HCT116 (cell line): ENCODE results near the gene BSN. TPM values are rescaled to one million over a fixed set of nuclear protein-coding genes. Genes with fewer than 3 reads are reported as not detected.

Experiments
- ATAC-seq: fragments of 200-7000 bp; cut with Tn5 transposase; 2 replicates; pipeline ENCODE4 v1.9.1; 2020; ENCODE audit warnings: mild to moderate bottlenecking, moderate library complexity
- BruUV-seq: library from RNA; stranded (reverse); fragments of 400-500 nt; replicated peaks from 2 replicates; lab custom pipeline; 2021; lab: Mats Ljungman, UMichigan
- CTCF ChIA-PET: fragments of 300-600 bp; sonication (Branson Sonifier 250); formaldehyde crosslinking; loops from one replicate; lab custom pipeline; 2021; ENCODE audit warnings: antibody characterized with exemption; lab: Charles Lee
- POLR2A ChIA-PET: fragments of 300-600, 350-600 bp; sonication (Branson Sonifier 250); formaldehyde crosslinking; loops from one replicate; lab custom pipeline; 2021; ENCODE audit warnings: antibody characterized with exemption; lab: Charles Lee
- RAD21 ChIA-PET, 2 experiments: fragments of 300-600 bp; sonication (Branson Sonifier 250); formaldehyde crosslinking; loops; one replicate each; lab custom pipeline; 2023; ENCODE audit warnings: low total read pairs in 2 of 2; ENCODE audit not compliant: uncharacterized antibody in 2 of 2, unreplicated experiment in 2 of 2, low non-redundant PET in 1 of 2; lab: Charles Lee
- DNase-seq: peaks from one replicate; pipeline ENCODE4 v3.0.0-alpha.2; 2010; ENCODE audit warnings: low read depth, low spot score
- H2AFZ ChIP-seq: fragments of 200-600 bp; shearing (Covaris generic), sonication (generic); 2 replicates; pipeline ENCODE4 v1.6.1; 2017; ENCODE audit warnings: low read depth, mixed run types, mixed read lengths, antibody characterized with exemption, low read length; ENCODE audit not compliant: poor library complexity, severe bottlenecking
- H3K27ac ChIP-seq: 2 replicates; pipeline ENCODE4 v1.5.1; 2012; ENCODE audit warnings: low read depth, low read length
- H3K27me3 ChIP-seq: fragments of 200-600 bp; sonication (generic); 2 replicates; pipeline ENCODE4 v1.6.1; 2016; ENCODE audit warnings: mixed run types, low read length, mixed read lengths; ENCODE audit not compliant: insufficient read depth
- H3K36me3 ChIP-seq, 2 experiments: fragments of 200-500 bp in 1 of 2; fragments of 200-600 bp in 1 of 2; sonication (Bioruptor generic) in 1 of 2; sonication (generic) in 1 of 2; 2 replicates each; pipeline versions ENCODE4 v1.5.1 to v1.6.1; 2014 to 2016; ENCODE audit warnings: low read length in 2 of 2, inconsistent platforms in 1 of 2, mixed read lengths in 1 of 2, mixed run types in 1 of 2; ENCODE audit not compliant: insufficient read depth in 2 of 2, control insufficient read depth in 1 of 2
- H3K4me1 ChIP-seq, 2 experiments: fragments of 200-600 bp in 1 of 2; sonication (generic) in 1 of 2; 2 replicates each; pipeline versions ENCODE4 v1.5.1 to v1.6.1; 2012 to 2017; ENCODE audit warnings: low read length in 2 of 2, inconsistent platforms in 1 of 2, mild to moderate bottlenecking in 1 of 2, mixed read lengths in 1 of 2, mixed run types in 1 of 2, moderate library complexity in 1 of 2; ENCODE audit not compliant: insufficient read depth in 2 of 2, control insufficient read depth in 1 of 2
- H3K4me2 ChIP-seq: fragments of 200-600 bp; sonication (generic); 2 replicates; pipeline ENCODE4 v1.6.1; 2017; ENCODE audit warnings: mixed run types, low read length, mixed read lengths
- H3K4me3 ChIP-seq, 2 experiments: fragments of 200-600 bp in 1 of 2; sonication (generic) in 1 of 2; replicated peaks in 1 of 2; 2 replicates each; pipeline ENCODE4 v1.5.1; 2011 to 2016; ENCODE audit warnings: low read length in 2 of 2, control low read depth in 1 of 2, low read depth in 1 of 2, mild to moderate bottlenecking in 1 of 2, mixed read lengths in 1 of 2, mixed run types in 1 of 2
- H3K79me2 ChIP-seq: fragments of 200-600 bp; sonication (generic); 2 replicates; pipeline ENCODE4 v1.6.1; 2017; ENCODE audit warnings: mild to moderate bottlenecking, mixed run types, low read length, moderate library complexity, mixed read lengths; ENCODE audit not compliant: insufficient read depth
- H3K9ac ChIP-seq: fragments of 200-600 bp; sonication (generic); 2 replicates; pipeline ENCODE4 v1.6.1; 2016; ENCODE audit warnings: low read length, mixed read lengths
- H3K9me2 ChIP-seq: fragments of 200-600 bp; sonication (generic), shearing (Covaris generic); 2 replicates; pipeline ENCODE4 v1.6.1; 2017; ENCODE audit warnings: mixed run types, mild to moderate bottlenecking, moderate library complexity; ENCODE audit not compliant: insufficient read depth
- H3K9me3 ChIP-seq, 2 experiments: fragments of 200-500 bp in 1 of 2; fragments of 200-600 bp in 1 of 2; sonication (Bioruptor generic) in 1 of 2; sonication (generic) in 1 of 2; 2 replicates each; pipeline ENCODE4 v1.6.1; 2014 to 2017; ENCODE audit warnings: low read length in 2 of 2, mixed read lengths in 2 of 2, inconsistent platforms in 1 of 2, low read depth in 1 of 2, mild to moderate bottlenecking in 1 of 2, mixed run types in 1 of 2, moderate library complexity in 1 of 2; ENCODE audit not compliant: control insufficient read depth in 1 of 2, insufficient read depth in 1 of 2
- H4K20me1 ChIP-seq: fragments of 200-600 bp; sonication (generic), shearing (Covaris generic); 2 replicates; pipeline ENCODE4 v1.6.1; 2017; ENCODE audit warnings: mixed run types, mild to moderate bottlenecking, moderate library complexity; ENCODE audit not compliant: insufficient read depth
- ATF3 ChIP-seq: IDR thresholded peaks from 2 replicates; pipeline ENCODE4 v1.6.1; 2012
- CBX3 ChIP-seq: IDR thresholded peaks from 2 replicates; pipeline ENCODE4 v1.6.1; 2012; ENCODE audit warnings: low read depth
- CEBPB ChIP-seq: IDR thresholded peaks from 2 replicates; pipeline ENCODE4 v1.6.1; 2012; ENCODE audit warnings: low read depth
- CTCF ChIP-seq, 3 experiments: fragments of 200-600 bp in 1 of 3; sonication (generic) in 1 of 3; IDR thresholded peaks in 2 of 3; conservative IDR thresholded peaks in 1 of 3; 2 replicates each; pipeline ENCODE4 v1.5.1; 2012 to 2017; ENCODE audit warnings: low read depth in 2 of 3, low read length in 2 of 3, antibody characterized with exemption in 1 of 3, borderline replicate concordance in 1 of 3, control low read depth in 1 of 3, mild to moderate bottlenecking in 1 of 3, mixed read lengths in 1 of 3, mixed run types in 1 of 3, moderate library complexity in 1 of 3; ENCODE audit not compliant: insufficient read depth in 1 of 3
- EGR1 ChIP-seq: IDR thresholded peaks from 2 replicates; pipeline ENCODE4 v1.6.1; 2012; ENCODE audit warnings: low read depth
- ELF1 ChIP-seq: IDR thresholded peaks from 2 replicates; pipeline ENCODE4 v1.6.1; 2012; ENCODE audit warnings: low read depth, borderline replicate concordance
- EZH2 ChIP-seq: fragments of 200-600 bp; sonication (generic); IDR thresholded peaks from 2 replicates; pipeline ENCODE4 v1.6.1; 2017; ENCODE audit warnings: antibody characterized with exemption, mixed run types
- EZH2phosphoT487 ChIP-seq: fragments of 200-600 bp; IDR thresholded peaks from 2 replicates; pipeline ENCODE4 v1.6.1; 2018; ENCODE audit warnings: antibody characterized with exemption, borderline replicate concordance
- FOSL1 ChIP-seq: IDR thresholded peaks from 2 replicates; pipeline ENCODE4 v1.6.1; 2012; ENCODE audit warnings: low read depth
- JUND ChIP-seq: IDR thresholded peaks from 2 replicates; pipeline ENCODE4 v1.6.1; 2012
- MAX ChIP-seq: IDR thresholded peaks from 2 replicates; pipeline ENCODE4 v1.6.1; 2012
- POLR2AphosphoS5 ChIP-seq: IDR thresholded peaks from 2 replicates; pipeline ENCODE4 v1.6.1; 2011; ENCODE audit warnings: mild to moderate bottlenecking, low read depth, low read length, moderate library complexity
- RAD21 ChIP-seq: IDR thresholded peaks from 2 replicates; pipeline ENCODE4 v1.6.1; 2012; ENCODE audit warnings: low read depth, mild to moderate bottlenecking
- SIN3A ChIP-seq: IDR thresholded peaks from 2 replicates; pipeline ENCODE4 v1.6.1; 2012; ENCODE audit warnings: low read depth
- SP1 ChIP-seq: IDR thresholded peaks from 2 replicates; pipeline ENCODE4 v1.6.1; 2012; ENCODE audit warnings: low read depth
- YY1 ChIP-seq: IDR thresholded peaks from 2 replicates; pipeline ENCODE4 v1.6.1; 2011; ENCODE audit warnings: low read length, low read depth, moderate library complexity, mild to moderate bottlenecking; ENCODE audit not compliant: insufficient replicate concordance; ENCODE audit errors: extremely low read depth
- ZFX ChIP-seq: fragments of 450-650 bp; IDR thresholded peaks from 2 replicates; pipeline ENCODE4 v1.6.1; 2017
- ZNF274 ChIP-seq: fragments of 200-500 bp; sonication (Bioruptor generic); IDR thresholded peaks from 2 replicates; pipeline ENCODE4 v1.6.1; 2014; ENCODE audit warnings: mild to moderate bottlenecking, low read depth, low read length, inconsistent platforms
- intact Hi-C: fragments of 100-400 bp; cut with micrococcal nuclease; formaldehyde crosslinking; loops from 2 replicates; pipeline ENCODE4 v1.10.0; 2022
- total RNA-seq: library from RNA; stranded (reverse); gene quantifications from one replicate; pipeline ENCODE4 v1.2.1, GENCODE V29; 2021; ENCODE audit not compliant: unreplicated experiment

Gene BSN
- total RNA-seq, 1 experiment from 2014 or later, result 1.5 TPM

- RAD21 ChIA-PET, result no interaction called here
- no peak for TF ChIP-seq ATF3
- no peak for TF ChIP-seq EZH2
- TF ChIP-seq JUND, result no peak
- TF ChIP-seq CEBPB, result no peak
- no peak for TF ChIP-seq RAD21
- TF ChIP-seq EZH2phosphoT487, result no peak
- no peak for TF ChIP-seq ZNF274
- no peak for TF ChIP-seq MAX
- no peak for TF ChIP-seq EGR1
- TF ChIP-seq ZFX, result no peak
- no peak for TF ChIP-seq FOSL1
- TF ChIP-seq CBX3, result no peak
- TF ChIP-seq SP1, result no peak
- no peak for TF ChIP-seq YY1
- no peak for TF ChIP-seq ELF1
- no peak for TF ChIP-seq SIN3A
- TF ChIP-seq POLR2AphosphoS5, result no peak
- no peak for TF ChIP-seq CTCF (IDR thresholded peaks at IDR 0.05 in 2 of 3, conservative IDR thresholded peaks at IDR 0.05 in 1 of 3; ENCODE audit: borderline replicate concordance in 1 of 3, insufficient read depth in 1 of 3, low read depth in 2 of 3, low read length in 2 of 3)
- TF ChIP-seq, all 23 proteins: peak for 0
- Histone ChIP-seq H4K20me1 (no peaks in the 10 kb centered on the region), H3K9ac (no peak overlapping the region), H3K27ac (no peak overlapping the region), H3K27me3 (no peaks in the 10 kb centered on the region), H3K4me1 (peaks cover 0 to 23% of the 10 kb centered on the region in 2 experiments; a peak in 2 of 4 replicates), H3K9me2 (no peaks in the 10 kb centered on the region), H3K9me3 (no peaks in the 10 kb centered on the region), H3K79me2 (no peaks in the 10 kb centered on the region), H3K4me2 (no peak overlapping the region), H2AFZ (no peak overlapping the region), H3K36me3 (no peaks in the 10 kb centered on the region), H3K4me3 (no peak overlapping the region)
- DNase-seq, result no peak
- POLR2A ChIA-PET, result no interaction called here
- BruUV-seq, result no TSS peak
- CTCF ChIA-PET, result no interaction called here
- no peak for ATAC-seq
- intact Hi-C loops, result no loop called here
Observed at GRCh38 chr3:49609815-49610214, 55.5 kb downstream of the BSN start.
